Transverse colon (tissue), 4 donors: ENCODE results near the gene RCL1.

Experiments
- EP300 ChIP-seq: sonication (generic); formaldehyde crosslinking; IDR thresholded peaks from one replicate; pipeline ENCODE4 v1.6.1; 2017; ENCODE audit warnings: antibody characterized with exemption, low read depth
- POLR2A ChIP-seq: fragments of 450-650 bp; IDR thresholded peaks from one replicate; pipeline ENCODE4 v1.6.1; 2016; ENCODE audit warnings: antibody characterized with exemption, mild to moderate bottlenecking, moderate library complexity
- POLR2AphosphoS5 ChIP-seq, 3 donors: sonication (generic); formaldehyde crosslinking; IDR thresholded peaks; one replicate each; pipeline ENCODE4 v1.6.1; 2016; ENCODE audit warnings: antibody characterized with exemption in 3 of 3
- TF ChIP-seq, protein P1 (sequence below), 5 experiments: fragments of 200-600 bp in 3 of 5; fragments of 450-650 bp in 2 of 5; sonication (generic) in 3 of 5; IDR thresholded peaks; 1 replicate in 2 of 5; 2 replicates in 3 of 5; pipeline ENCODE4 v1.5.1; 2016 to 2017; ENCODE audit warnings: antibody characterized with exemption in 5 of 5, inconsistent platforms in 3 of 5, mild to moderate bottlenecking in 2 of 5, moderate library complexity in 1 of 5

DNA sequence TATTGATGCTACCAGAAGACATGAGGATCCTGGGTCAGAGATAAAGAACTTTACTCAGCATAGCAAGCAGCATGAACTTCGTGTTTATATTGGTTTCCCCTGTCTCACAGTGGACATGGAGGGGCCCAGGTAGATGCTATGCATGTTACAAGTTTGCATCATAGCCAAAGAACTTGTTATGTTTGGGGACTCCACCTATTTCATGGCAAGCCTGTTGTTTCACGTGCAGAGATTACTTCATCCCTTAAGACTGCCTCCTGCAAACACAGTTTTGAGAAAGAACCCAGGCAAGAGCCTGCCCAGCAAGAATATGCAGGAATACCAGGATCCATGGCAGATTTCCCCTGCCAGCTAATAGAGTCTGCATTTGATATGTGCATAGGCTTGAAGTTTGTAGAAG lies 68.4 kb downstream of the RCL1 start:
- TF ChIP-seq, protein P1, sequence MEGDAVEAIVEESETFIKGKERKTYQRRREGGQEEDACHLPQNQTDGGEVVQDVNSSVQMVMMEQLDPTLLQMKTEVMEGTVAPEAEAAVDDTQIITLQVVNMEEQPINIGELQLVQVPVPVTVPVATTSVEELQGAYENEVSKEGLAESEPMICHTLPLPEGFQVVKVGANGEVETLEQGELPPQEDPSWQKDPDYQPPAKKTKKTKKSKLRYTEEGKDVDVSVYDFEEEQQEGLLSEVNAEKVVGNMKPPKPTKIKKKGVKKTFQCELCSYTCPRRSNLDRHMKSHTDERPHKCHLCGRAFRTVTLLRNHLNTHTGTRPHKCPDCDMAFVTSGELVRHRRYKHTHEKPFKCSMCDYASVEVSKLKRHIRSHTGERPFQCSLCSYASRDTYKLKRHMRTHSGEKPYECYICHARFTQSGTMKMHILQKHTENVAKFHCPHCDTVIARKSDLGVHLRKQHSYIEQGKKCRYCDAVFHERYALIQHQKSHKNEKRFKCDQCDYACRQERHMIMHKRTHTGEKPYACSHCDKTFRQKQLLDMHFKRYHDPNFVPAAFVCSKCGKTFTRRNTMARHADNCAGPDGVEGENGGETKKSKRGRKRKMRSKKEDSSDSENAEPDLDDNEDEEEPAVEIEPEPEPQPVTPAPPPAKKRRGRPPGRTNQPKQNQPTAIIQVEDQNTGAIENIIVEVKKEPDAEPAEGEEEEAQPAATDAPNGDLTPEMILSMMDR (IDR thresholded peaks at IDR 0.05), result no peak
- TF ChIP-seq POLR2A, result no peak
- TF ChIP-seq POLR2AphosphoS5 (IDR thresholded peaks at IDR 0.05), result no peak
- TF ChIP-seq EP300, result no peak
